Endothelial cell of umbilical vein (primary cell): Measurements from ENCODE around the gene PFN4. TPM values are rescaled to one million over a fixed set of nuclear protein-coding genes. Genes with fewer than 3 reads are reported as not detected.

ENCODE experiments used
- BruUV-seq: library from RNA; stranded (reverse); fragments of 400-500 nt; replicated peaks from 2 replicates; lab custom pipeline; 2021; lab: Mats Ljungman, UMichigan
- CTCF ChIA-PET: fragments of 300-600, 350-600 bp; sonication (Branson Sonifier 250); formaldehyde crosslinking; loops from one replicate; lab custom pipeline; 2021; ENCODE audit warnings: antibody characterized with exemption, inconsistent platforms; lab: Charles Lee
- POLR2A ChIA-PET: fragments of 300-600, 350-600 bp; sonication (Branson Sonifier 250); formaldehyde crosslinking; loops from one replicate; lab custom pipeline; 2021; ENCODE audit warnings: antibody characterized with exemption, inconsistent platforms; lab: Charles Lee
- DNase-seq: peaks from one replicate; pipeline ENCODE4 v3.0.0-alpha.2; 2011; ENCODE audit warnings: low read depth, low spot score
- FAIRE-seq: peaks from 2 replicates; lab custom pipeline; 2011; peaks lifted over from hg19 to GRCh38; lab: Jason Lieb, UNC
- H2AFZ ChIP-seq: 2 replicates; pipeline ENCODE4 v1.6.0; 2012; ENCODE audit warnings: low read depth, low read length, control low read depth, inconsistent platforms
- H3K27ac ChIP-seq: 2 replicates; pipeline ENCODE4 v1.5.1; 2011; ENCODE audit warnings: low read depth, mild to moderate bottlenecking, control low read depth, low read length, moderate library complexity; ENCODE audit not compliant: insufficient read depth
- H3K27me3 ChIP-seq, 2 experiments: 2 replicates each; pipeline versions ENCODE4 v1.6.0 to v1.6.1; 2011; ENCODE audit warnings: low read length in 2 of 2, mixed read lengths in 1 of 2; ENCODE audit not compliant: control insufficient read depth in 2 of 2, insufficient read depth in 2 of 2
- H3K36me3 ChIP-seq, 2 experiments: 2 replicates in 1 of 2; 3 replicates in 1 of 2; pipeline ENCODE4 v1.5.1; 2011; ENCODE audit warnings: low read length in 2 of 2, mild to moderate bottlenecking in 1 of 2, moderate library complexity in 1 of 2; ENCODE audit not compliant: control insufficient read depth in 2 of 2, insufficient read depth in 2 of 2; ENCODE audit errors: extremely low read depth in 1 of 2
- H3K4me1 ChIP-seq: 3 replicates; pipeline ENCODE4 v1.5.1; 2011; ENCODE audit warnings: mild to moderate bottlenecking, low read length; ENCODE audit not compliant: control insufficient read depth, insufficient read depth; ENCODE audit errors: extremely low read depth
- H3K4me2 ChIP-seq: 2 replicates; pipeline ENCODE4 v1.6.1; 2011; ENCODE audit warnings: low read length, control low read depth, mixed read lengths; ENCODE audit not compliant: insufficient read depth
- H3K4me3 ChIP-seq, 3 experiments: fragments of 200-600 bp in 1 of 3; sonication (generic), shearing (Covaris generic) in 1 of 3; replicated peaks in 1 of 3; 2 replicates each; pipeline ENCODE4 v1.5.1; 2011 to 2016; ENCODE audit warnings: control low read depth in 3 of 3, low read length in 3 of 3, mild to moderate bottlenecking in 2 of 3, inconsistent platforms in 1 of 3, low read depth in 1 of 3, moderate library complexity in 1 of 3; ENCODE audit not compliant: insufficient read depth in 1 of 3
- H3K79me2 ChIP-seq: 2 replicates; pipeline ENCODE4 v1.6.0; 2012; ENCODE audit warnings: low read length, inconsistent platforms; ENCODE audit not compliant: control insufficient read depth, insufficient read depth
- H3K9ac ChIP-seq: replicated peaks from 2 replicates; pipeline ENCODE3; 2011; ENCODE audit warnings: low read length, control low read depth; ENCODE audit not compliant: insufficient read depth; ENCODE audit errors: extremely low read depth
- H3K9me1 ChIP-seq: replicated peaks from 3 replicates; pipeline ENCODE4 v1.6.0; 2011; ENCODE audit warnings: mild to moderate bottlenecking, low read length; ENCODE audit not compliant: control insufficient read depth, insufficient read depth; ENCODE audit errors: extremely low read depth
- H3K9me3 ChIP-seq: replicated peaks from 2 replicates; pipeline ENCODE4 v1.5.1; 2012; ENCODE audit warnings: low read length, inconsistent platforms; ENCODE audit not compliant: control insufficient read depth, insufficient read depth
- H4K20me1 ChIP-seq: replicated peaks from 2 replicates; pipeline ENCODE3; 2011; ENCODE audit warnings: mild to moderate bottlenecking, low read length; ENCODE audit not compliant: control insufficient read depth, insufficient read depth; ENCODE audit errors: extremely low read depth
- EZH2 ChIP-seq: IDR thresholded peaks from 2 replicates; pipeline ENCODE4 v1.6.1; 2012; ENCODE audit warnings: borderline replicate concordance, low read depth, mild to moderate bottlenecking, moderate library complexity, low read length, inconsistent platforms; ENCODE audit not compliant: severe bottlenecking
- FOS ChIP-seq: IDR thresholded peaks from 2 replicates; pipeline ENCODE4 v1.6.1; 2011; ENCODE audit warnings: mild to moderate bottlenecking, low read length, moderate library complexity, borderline replicate concordance; ENCODE audit not compliant: insufficient read depth
- GATA2 ChIP-seq: IDR thresholded peaks from 2 replicates; pipeline ENCODE4 v1.7.0; 2011; ENCODE audit warnings: low read depth, mild to moderate bottlenecking, moderate library complexity, mixed read lengths, low read length; ENCODE audit not compliant: insufficient read length, insufficient read depth
- JUN ChIP-seq: IDR thresholded peaks from 2 replicates; pipeline ENCODE4 v1.6.1; 2011; ENCODE audit warnings: borderline replicate concordance, low read depth; ENCODE audit not compliant: insufficient read length, insufficient read depth
- MAX ChIP-seq: IDR thresholded peaks from 2 replicates; pipeline ENCODE4 v1.6.1; 2011; ENCODE audit not compliant: insufficient read depth, insufficient read length
- MYC ChIP-seq: IDR thresholded peaks from one replicate; pipeline ENCODE4 v1.6.1; 2011; ENCODE audit warnings: mild to moderate bottlenecking, low read depth, low read length
- POLR2A ChIP-seq: IDR thresholded peaks from 2 replicates; pipeline ENCODE4 v1.6.1; 2012; ENCODE audit warnings: low read depth, mild to moderate bottlenecking, control low read depth, low read length
- POLR2AphosphoS5 ChIP-seq: IDR thresholded peaks from 2 replicates; pipeline ENCODE4 v1.6.1; 2012; ENCODE audit warnings: low read depth, mild to moderate bottlenecking, control low read depth, low read length, moderate library complexity; ENCODE audit not compliant: insufficient read depth
- dilution Hi-C: fragments of 300-500 bp; cut with MboI; formaldehyde crosslinking; loops from one replicate; pipeline ENCODE4 v1.15.0; 2019; ENCODE audit warnings: low sequenced_read_pairs; ENCODE audit not compliant: extremely low pct_ligation_motif_present
- intact Hi-C: fragments of 100-400 bp; cut with micrococcal nuclease; formaldehyde crosslinking; loops from one replicate; pipeline ENCODE4 v1.10.0; 2022
- polyA plus RNA-seq, 4 experiments: library from polyadenylated mRNA; depleted of rRNA in 3 of 4; stranded (reverse) in 3 of 4; unstranded in 1 of 4; fragments of >200 nt; gene quantifications; 2 replicates each; pipeline versions ENCODE4 v1.2.1 to v1.2.3, GENCODE V29; 2011 to 2012; ENCODE audit warnings: missing spikeins in 1 of 4
- total RNA-seq: library from RNA; stranded (reverse); gene quantifications from 2 replicates; pipeline ENCODE4 v1.2.3, GENCODE V29; 2021
- TF ChIP-seq, protein P1 (sequence below), 2 donors: IDR thresholded peaks; 1 replicate in 1 of 2; 2 replicates in 1 of 2; pipeline ENCODE4 v1.5.1; 2011; ENCODE audit warnings: low read length in 2 of 2, mild to moderate bottlenecking in 2 of 2, moderate library complexity in 2 of 2, control low read depth in 1 of 2, inconsistent platforms in 1 of 2, low read depth in 1 of 2; ENCODE audit not compliant: insufficient read depth in 1 of 2; ENCODE audit errors: extremely low read depth in 1 of 2

Gene PFN4
- total and polyA plus RNA-seq, 2 donors (not counting 3 experiments of a cell fraction or from before 2014, with no cell fraction given), result 0.23 to 0.93 TPM

GRCh38 chr2:24158131-24158530 lies 35.0 kb upstream of the PFN4 start:
- H3K9me1 ChIP-seq, result no peaks in the 10 kb centered on the region
- FAIRE-seq (no peak), DNase-seq (no peak)
- no peaks in the 10 kb centered on the region for H3K9me3 ChIP-seq
- H2AFZ ChIP-seq, result no peak overlapping the region
- H3K4me1 ChIP-seq, result no peaks in the 10 kb centered on the region
- H3K4me2 ChIP-seq, result no peak overlapping the region
- no peak overlapping the region for H3K27ac ChIP-seq
- dilution Hi-C loops, result no loop called here
- no peak for TF ChIP-seq EZH2
- TF ChIP-seq POLR2A, result no peak
- no peak for TF ChIP-seq MYC
- TF ChIP-seq, protein P1, sequence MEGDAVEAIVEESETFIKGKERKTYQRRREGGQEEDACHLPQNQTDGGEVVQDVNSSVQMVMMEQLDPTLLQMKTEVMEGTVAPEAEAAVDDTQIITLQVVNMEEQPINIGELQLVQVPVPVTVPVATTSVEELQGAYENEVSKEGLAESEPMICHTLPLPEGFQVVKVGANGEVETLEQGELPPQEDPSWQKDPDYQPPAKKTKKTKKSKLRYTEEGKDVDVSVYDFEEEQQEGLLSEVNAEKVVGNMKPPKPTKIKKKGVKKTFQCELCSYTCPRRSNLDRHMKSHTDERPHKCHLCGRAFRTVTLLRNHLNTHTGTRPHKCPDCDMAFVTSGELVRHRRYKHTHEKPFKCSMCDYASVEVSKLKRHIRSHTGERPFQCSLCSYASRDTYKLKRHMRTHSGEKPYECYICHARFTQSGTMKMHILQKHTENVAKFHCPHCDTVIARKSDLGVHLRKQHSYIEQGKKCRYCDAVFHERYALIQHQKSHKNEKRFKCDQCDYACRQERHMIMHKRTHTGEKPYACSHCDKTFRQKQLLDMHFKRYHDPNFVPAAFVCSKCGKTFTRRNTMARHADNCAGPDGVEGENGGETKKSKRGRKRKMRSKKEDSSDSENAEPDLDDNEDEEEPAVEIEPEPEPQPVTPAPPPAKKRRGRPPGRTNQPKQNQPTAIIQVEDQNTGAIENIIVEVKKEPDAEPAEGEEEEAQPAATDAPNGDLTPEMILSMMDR (IDR thresholded peaks at IDR 0.05; ENCODE audit: extremely low read depth in 1 of 2, insufficient read depth in 1 of 2, low read depth in 1 of 2, low read length in 2 of 2), result no peak
- TF ChIP-seq MAX, result no peak
- TF ChIP-seq JUN, result no peak
- no peak for TF ChIP-seq GATA2
- no peak for TF ChIP-seq FOS
- no peak for TF ChIP-seq POLR2AphosphoS5
- no peaks in the 10 kb centered on the region for H3K79me2 ChIP-seq
- POLR2A ChIA-PET, result no interaction called here
- no TSS peak for BruUV-seq
- no peak overlapping the region for H3K9ac ChIP-seq
- H4K20me1 ChIP-seq, result no peaks in the 10 kb centered on the region
- H3K36me3 ChIP-seq, result no peaks in the 10 kb centered on the region
- H3K4me3 ChIP-seq, result no peak overlapping the region
- intact Hi-C loops, result no loop called here
- CTCF ChIA-PET, result interaction anchor here (1.3 kb wide), 2 partner anchors 74 to 333 kb away, joined by 3 to 5 read pairs; partner anchors contain the start of gene TP53I3
- no peaks in the 10 kb centered on the region for H3K27me3 ChIP-seq
